Measurements from ENCODE around the gene TNP2. TPM values are rescaled to one million over a fixed set of nuclear protein-coding genes. Genes with fewer than 3 reads are reported as not detected.

The TNP2 gene
- total and polyA plus RNA-seq, 9 of the 15 experiments (the other 6 are each of a cell fraction or from before 2014, with no cell fraction given), result not detected

DNA sequence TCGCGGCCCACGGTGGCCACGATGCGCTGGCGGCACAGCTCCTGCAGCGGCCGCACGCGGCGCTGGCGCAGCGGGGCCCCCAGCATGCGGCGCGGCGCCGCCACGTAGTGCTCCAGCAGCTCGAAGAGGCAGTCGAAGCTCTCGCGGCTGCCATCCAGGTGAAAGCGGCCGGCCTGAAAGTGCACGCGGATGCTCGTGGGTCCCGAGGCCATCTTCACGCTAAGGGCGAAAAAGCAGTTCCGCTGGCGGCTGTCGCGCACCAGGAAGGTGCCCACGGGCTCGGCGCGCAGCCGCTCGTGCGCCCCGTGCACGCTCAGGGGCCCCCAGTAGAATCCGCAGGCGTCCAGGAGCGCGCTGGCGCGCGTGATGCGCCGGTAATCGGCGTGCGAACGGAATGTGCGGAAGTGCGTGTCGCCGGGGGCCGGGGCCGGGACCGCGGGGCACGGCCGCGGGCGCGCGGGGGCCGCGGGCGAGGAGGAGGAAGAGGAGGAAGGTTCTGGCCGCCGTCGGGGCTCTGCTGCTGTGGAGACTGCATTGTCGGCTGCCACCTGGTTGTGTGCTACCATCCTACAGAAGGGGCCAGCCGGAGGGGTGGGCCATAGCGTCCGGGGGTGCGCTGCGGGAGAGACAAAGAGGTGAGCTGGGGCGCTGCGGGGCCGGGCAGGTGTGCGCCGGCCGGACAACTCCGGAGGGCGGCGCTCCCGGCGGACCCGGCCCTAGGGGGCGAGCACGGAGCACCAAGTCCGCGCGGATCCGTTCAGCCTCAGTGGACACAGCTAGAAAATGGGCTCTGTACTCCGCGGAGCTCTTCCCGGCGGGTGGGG, 14.0 kb downstream of the TNP2 start (continued):
- TF ChIP-seq, protein P1, sequence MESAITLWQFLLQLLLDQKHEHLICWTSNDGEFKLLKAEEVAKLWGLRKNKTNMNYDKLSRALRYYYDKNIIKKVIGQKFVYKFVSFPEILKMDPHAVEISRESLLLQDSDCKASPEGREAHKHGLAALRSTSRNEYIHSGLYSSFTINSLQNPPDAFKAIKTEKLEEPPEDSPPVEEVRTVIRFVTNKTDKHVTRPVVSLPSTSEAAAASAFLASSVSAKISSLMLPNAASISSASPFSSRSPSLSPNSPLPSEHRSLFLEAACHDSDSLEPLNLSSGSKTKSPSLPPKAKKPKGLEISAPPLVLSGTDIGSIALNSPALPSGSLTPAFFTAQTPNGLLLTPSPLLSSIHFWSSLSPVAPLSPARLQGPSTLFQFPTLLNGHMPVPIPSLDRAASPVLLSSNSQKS (CRISPR knock-in tag; IDR thresholded peaks at IDR 0.05), result no peak
- TF ChIP-seq CBFB (CRISPR knock-in tag; IDR thresholded peaks at IDR 0.05) (no peak; the same call in 1 of the 2 replicates), FOSL1 (tag; conservative IDR thresholded peaks at IDR 0.05) (no peak), RHOXF2B (CRISPR knock-in tag; conservative IDR thresholded peaks at IDR 0.05) (no peak), TAL1 (IDR thresholded peaks at IDR 0.05) (no peak), ZNF75A (CRISPR knock-in tag; IDR thresholded peaks at IDR 0.05) (no peak), MEF2D (tag; conservative IDR thresholded peaks at IDR 0.05; ENCODE audit: low read depth) (no peak), HCFC1 (IDR thresholded peaks at IDR 0.05; ENCODE audit: low read depth, low read length) (no peak; the same call in 1 of the 2 replicates), ETS2 (tag; IDR thresholded peaks at IDR 0.05; ENCODE audit: borderline replicate concordance, poor library complexity, severe bottlenecking) (no peak), MAFF (IDR thresholded peaks at IDR 0.05; ENCODE audit: low read length) (no peak), SMAD3 (CRISPR knock-in tag; conservative IDR thresholded peaks at IDR 0.05) (no peak), XRCC3 (IDR thresholded peaks at IDR 0.05) (no peak), MECOM (CRISPR knock-in tag; IDR thresholded peaks at IDR 0.05) (no peak), GABPB2 (CRISPR knock-in tag; conservative IDR thresholded peaks at IDR 0.05) (no peak), ZBTB8A (IDR thresholded peaks at IDR 0.05; ENCODE audit: partially characterized antibody) (no peak), TEAD2 (tag; IDR thresholded peaks at IDR 0.05) (no peak)
- TF ChIP-seq, protein P2, sequence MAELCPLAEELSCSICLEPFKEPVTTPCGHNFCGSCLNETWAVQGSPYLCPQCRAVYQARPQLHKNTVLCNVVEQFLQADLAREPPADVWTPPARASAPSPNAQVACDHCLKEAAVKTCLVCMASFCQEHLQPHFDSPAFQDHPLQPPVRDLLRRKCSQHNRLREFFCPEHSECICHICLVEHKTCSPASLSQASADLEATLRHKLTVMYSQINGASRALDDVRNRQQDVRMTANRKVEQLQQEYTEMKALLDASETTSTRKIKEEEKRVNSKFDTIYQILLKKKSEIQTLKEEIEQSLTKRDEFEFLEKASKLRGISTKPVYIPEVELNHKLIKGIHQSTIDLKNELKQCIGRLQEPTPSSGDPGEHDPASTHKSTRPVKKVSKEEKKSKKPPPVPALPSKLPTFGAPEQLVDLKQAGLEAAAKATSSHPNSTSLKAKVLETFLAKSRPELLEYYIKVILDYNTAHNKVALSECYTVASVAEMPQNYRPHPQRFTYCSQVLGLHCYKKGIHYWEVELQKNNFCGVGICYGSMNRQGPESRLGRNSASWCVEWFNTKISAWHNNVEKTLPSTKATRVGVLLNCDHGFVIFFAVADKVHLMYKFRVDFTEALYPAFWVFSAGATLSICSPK (IDR thresholded peaks at IDR 0.05; ENCODE audit: borderline replicate concordance), result no peak
- TF ChIP-seq, protein P3, sequence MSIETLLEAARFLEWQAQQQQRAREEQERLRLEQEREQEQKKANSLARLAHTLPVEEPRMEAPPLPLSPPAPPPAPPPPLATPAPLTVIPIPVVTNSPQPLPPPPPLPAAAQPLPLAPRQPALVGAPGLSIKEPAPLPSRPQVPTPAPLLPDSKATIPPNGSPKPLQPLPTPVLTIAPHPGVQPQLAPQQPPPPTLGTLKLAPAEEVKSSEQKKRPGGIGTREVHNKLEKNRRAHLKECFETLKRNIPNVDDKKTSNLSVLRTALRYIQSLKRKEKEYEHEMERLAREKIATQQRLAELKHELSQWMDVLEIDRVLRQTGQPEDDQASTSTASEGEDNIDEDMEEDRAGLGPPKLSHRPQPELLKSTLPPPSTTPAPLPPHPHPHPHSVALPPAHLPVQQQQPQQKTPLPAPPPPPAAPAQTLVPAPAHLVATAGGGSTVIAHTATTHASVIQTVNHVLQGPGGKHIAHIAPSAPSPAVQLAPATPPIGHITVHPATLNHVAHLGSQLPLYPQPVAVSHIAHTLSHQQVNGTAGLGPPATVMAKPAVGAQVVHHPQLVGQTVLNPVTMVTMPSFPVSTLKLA (conservative IDR thresholded peaks at IDR 0.05), result peak in 1 of 2 experiments; percentile 10; a peak in 1 of 4 replicates
- TF ChIP-seq, protein P4, sequence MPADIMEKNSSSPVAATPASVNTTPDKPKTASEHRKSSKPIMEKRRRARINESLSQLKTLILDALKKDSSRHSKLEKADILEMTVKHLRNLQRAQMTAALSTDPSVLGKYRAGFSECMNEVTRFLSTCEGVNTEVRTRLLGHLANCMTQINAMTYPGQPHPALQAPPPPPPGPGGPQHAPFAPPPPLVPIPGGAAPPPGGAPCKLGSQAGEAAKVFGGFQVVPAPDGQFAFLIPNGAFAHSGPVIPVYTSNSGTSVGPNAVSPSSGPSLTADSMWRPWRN (IDR thresholded peaks at IDR 0.05; ENCODE audit: low read depth), result no peak
- TF ChIP-seq, protein P5, sequence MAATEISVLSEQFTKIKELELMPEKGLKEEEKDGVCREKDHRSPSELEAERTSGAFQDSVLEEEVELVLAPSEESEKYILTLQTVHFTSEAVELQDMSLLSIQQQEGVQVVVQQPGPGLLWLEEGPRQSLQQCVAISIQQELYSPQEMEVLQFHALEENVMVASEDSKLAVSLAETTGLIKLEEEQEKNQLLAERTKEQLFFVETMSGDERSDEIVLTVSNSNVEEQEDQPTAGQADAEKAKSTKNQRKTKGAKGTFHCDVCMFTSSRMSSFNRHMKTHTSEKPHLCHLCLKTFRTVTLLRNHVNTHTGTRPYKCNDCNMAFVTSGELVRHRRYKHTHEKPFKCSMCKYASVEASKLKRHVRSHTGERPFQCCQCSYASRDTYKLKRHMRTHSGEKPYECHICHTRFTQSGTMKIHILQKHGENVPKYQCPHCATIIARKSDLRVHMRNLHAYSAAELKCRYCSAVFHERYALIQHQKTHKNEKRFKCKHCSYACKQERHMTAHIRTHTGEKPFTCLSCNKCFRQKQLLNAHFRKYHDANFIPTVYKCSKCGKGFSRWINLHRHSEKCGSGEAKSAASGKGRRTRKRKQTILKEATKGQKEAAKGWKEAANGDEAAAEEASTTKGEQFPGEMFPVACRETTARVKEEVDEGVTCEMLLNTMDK (IDR thresholded peaks at IDR 0.05; ENCODE audit: borderline replicate concordance, insufficient read depth, low read depth, low read length, poor library complexity, severe bottlenecking), result peak; percentile 88

All from K562 (cell line).